Fibroblast of peridontal ligament (primary cell): ENCODE results near the gene GABRA5.

Source experiments
- DNase-seq: peaks from one replicate; pipeline ENCODE4 v3.0.0-alpha.2; 2010; ENCODE audit errors: extremely low read depth

The GABRA5 gene

GRCh38 chr15:26928051-26928450 is 61.2 kb downstream of the GABRA5 start:
- no peak for DNase-seq

GRCh38 chr15:26929588-26929987 is 62.7 kb downstream of the GABRA5 start:
- DNase-seq: no peak

GRCh38 chr15:26934848-26935247 is 68.0 kb downstream of the GABRA5 start:
- DNase-seq: no peak

GRCh38 chr15:26935322-26935721 is 68.5 kb downstream of the GABRA5 start:
- DNase-seq: no peak

GRCh38 chr15:26936502-26936901 is 69.6 kb downstream of the GABRA5 start:
- no peak for DNase-seq

- DNase-seq: no peak
Measured at GRCh38 chr15:26937134-26937533, 70.3 kb downstream of the GABRA5 start.

- DNase-seq: no peak
Measured at GRCh38 chr15:26939398-26939797, 72.5 kb downstream of the GABRA5 start.

GRCh38 chr15:26941489-26941888 is 74.6 kb downstream of the GABRA5 start:
- DNase-seq: no peak

- DNase-seq: no peak
Measured at GRCh38 chr15:26943866-26944265, 77.0 kb downstream of the GABRA5 start.

GRCh38 chr15:26945046-26945445 is 78.2 kb downstream of the GABRA5 start:
- DNase-seq: no peak

- DNase-seq: no peak
Measured at GRCh38 chr15:26950001-26950400, 83.1 kb downstream of the GABRA5 start.

GRCh38 chr15:26954403-26954802 is 87.5 kb downstream of the GABRA5 start:
- DNase-seq: no peak

- no peak for DNase-seq
Measured at GRCh38 chr15:26967719-26968269, 100.9 kb downstream of the GABRA5 start.

GRCh38 chr15:26968806-26969205 is 101.9 kb downstream of the GABRA5 start:
- no peak for DNase-seq

- DNase-seq: no peak
Measured at GRCh38 chr15:26970712-26971210, 103.9 kb downstream of the GABRA5 start, which contains the start of gene GABRG3. TSS of gene GABRG3 (plus strand) at chr15:26971181.

GRCh38 chr15:26971271-26972018 is 104.6 kb downstream of the GABRA5 start:
- no peak for DNase-seq

GRCh38 chr15:26972636-26973035 is 105.8 kb downstream of the GABRA5 start:
- DNase-seq: no peak

GRCh38 chr15:26974120-26974780 is 107.4 kb downstream of the GABRA5 start:
- peak; percentile 2 for DNase-seq

GRCh38 chr15:26981492-26981891 is 114.6 kb downstream of the GABRA5 start:
- DNase-seq: no peak

GRCh38 chr15:26983822-26984221 is 117.0 kb downstream of the GABRA5 start:
- DNase-seq: no peak

GRCh38 chr15:26985050-26985449 is 118.2 kb downstream of the GABRA5 start:
- DNase-seq: no peak

GRCh38 chr15:26996250-26996649 is 129.4 kb downstream of the GABRA5 start:
- no peak for DNase-seq
